ENCODE data around the gene SDK2. TPM values are rescaled to one million over a fixed set of nuclear protein-coding genes. Genes with fewer than 3 reads are reported as not detected.

SDK2 gene
- total and polyA plus RNA-seq, 4 experiments from 2014 or later = 0.49 to 2.9 (median 2.2) TPM; not detected in 1

GRCh38 chr17:73533127-73533526 is 111.1 kb downstream of the SDK2 start:
- Histone ChIP-seq H3K9me3 (ENCODE audit: control insufficient read depth in 1 of 2, low read length in 2 of 2) (no peaks in the 10 kb centered on the region), H3K4me1 (ENCODE audit: insufficient read depth, low read length) (no peaks in the 10 kb centered on the region), H3K27me3 (ENCODE audit: insufficient read depth, low read length) (no peaks in the 10 kb centered on the region), H3K36me3 (ENCODE audit: insufficient read depth, low read length) (no peaks in the 10 kb centered on the region), H3K27ac (ENCODE audit: low read depth, low read length) (no peak overlapping the region), H3K4me3 (ENCODE audit: low read length in 2 of 2) (no peak overlapping the region)
- intact Hi-C loops (cut with micrococcal nuclease) = no loop called here
- DNase-seq = no peak
- ChIA-PET POLR2A (ENCODE audit: partially characterized antibody) (no interaction called here), CTCF (ENCODE audit: partially characterized antibody) (no interaction called here)
- Mint-ChIP-seq H3K36me3 (no peaks in the 10 kb centered on the region), H3K27ac (no peak overlapping the region), H3K4me1 (peaks cover 0 to 4% (median 1%) of the 10 kb centered on the region in 4 donors), H3K4me3 (no peak overlapping the region), H3K27me3 (no peaks in the 10 kb centered on the region), H3K9me3 (no peaks in the 10 kb centered on the region)

DNA sequence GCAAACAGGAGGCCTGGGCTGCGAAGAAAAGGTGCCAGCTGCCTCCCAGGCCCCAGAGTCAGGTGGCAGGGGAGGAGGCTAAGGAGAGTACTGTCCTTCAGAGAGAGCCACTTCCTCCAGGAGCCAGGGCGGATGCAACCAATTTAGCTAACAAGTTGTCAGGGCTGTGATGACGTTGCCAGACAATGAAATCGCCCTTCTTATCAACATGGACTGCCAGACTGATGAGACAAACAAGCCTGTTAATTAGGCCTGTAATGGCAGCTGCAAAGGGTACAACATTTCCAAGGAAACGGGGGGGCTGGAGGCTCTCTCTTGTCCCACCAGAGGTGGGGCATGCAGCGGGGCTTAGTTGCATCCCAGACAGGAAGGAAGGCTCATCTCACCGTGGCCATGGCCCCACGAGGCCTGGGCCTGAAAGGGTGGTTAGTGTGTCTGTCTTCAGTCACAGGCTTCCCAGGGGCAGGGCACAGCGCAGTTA is 111.8 kb downstream of the SDK2 start:
- Histone ChIP-seq H3K4me3 (ENCODE audit: low read length in 2 of 2) (no peak overlapping the region), H3K27me3 (ENCODE audit: insufficient read depth, low read length) (no peaks in the 10 kb centered on the region), H3K36me3 (ENCODE audit: insufficient read depth, low read length) (no peaks in the 10 kb centered on the region), H3K4me1 (ENCODE audit: insufficient read depth, low read length) (no peaks in the 10 kb centered on the region), H3K27ac (ENCODE audit: low read depth, low read length) (no peak overlapping the region), H3K9me3 (ENCODE audit: control insufficient read depth in 1 of 2, low read length in 2 of 2) (no peaks in the 10 kb centered on the region)
- Mint-ChIP-seq H3K36me3 (no peaks in the 10 kb centered on the region), H3K9me3 (no peaks in the 10 kb centered on the region), H3K4me1 (peaks cover 0 to 4% (median under 1%) of the 10 kb centered on the region in 4 donors), H3K27ac (no peak overlapping the region), H3K4me3 (no peak overlapping the region), H3K27me3 (no peaks in the 10 kb centered on the region)
- ChIA-PET POLR2A (ENCODE audit: partially characterized antibody) (no interaction called here), CTCF (ENCODE audit: partially characterized antibody) (no interaction called here)
- intact Hi-C loops (cut with micrococcal nuclease) = no loop called here
- DNase-seq = no peak

GRCh38 chr17:73531158-73531557 is 113.1 kb downstream of the SDK2 start:
- no peaks in the 10 kb centered on the region for H3K9me3 Mint-ChIP-seq

DNA sequence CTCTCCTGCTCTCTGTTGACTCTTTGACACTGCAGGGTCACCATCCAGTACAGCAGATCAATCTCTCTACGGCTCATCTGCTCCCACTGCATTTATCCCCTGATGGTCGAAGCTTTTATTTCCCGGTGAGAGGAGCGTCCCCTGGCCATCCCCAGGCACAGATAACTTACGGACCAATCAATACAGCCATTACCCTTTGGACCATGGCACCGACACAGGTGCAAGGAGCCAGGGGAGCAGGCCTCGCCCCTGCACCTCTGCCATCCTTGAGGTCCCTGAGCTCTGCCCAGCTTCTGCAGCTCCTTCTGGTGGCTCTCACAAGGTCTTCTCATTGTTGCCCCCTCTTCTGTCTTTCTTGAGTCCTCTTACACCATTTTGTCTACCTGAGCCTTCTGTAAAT is 115.6 kb downstream of the SDK2 start:
- Mint-ChIP-seq H3K9me3 (no peaks in the 10 kb centered on the region), H3K4me3 (no peak overlapping the region), H3K27me3 (no peaks in the 10 kb centered on the region), H3K27ac (no peak overlapping the region), H3K4me1 (peaks cover 0 to 1% (median 0%) of the 10 kb centered on the region in 4 donors), H3K36me3 (no peaks in the 10 kb centered on the region)
- H3K4me3 ChIP-seq (ENCODE audit: low read length in 2 of 2) = no peak overlapping the region
- CTCF ChIA-PET (ENCODE audit: partially characterized antibody) = no interaction called here
- H3K27me3 ChIP-seq (ENCODE audit: insufficient read depth, low read length) = no peaks in the 10 kb centered on the region
- H3K27ac ChIP-seq (ENCODE audit: low read depth, low read length) = no peak overlapping the region
- DNase-seq = no peak
- POLR2A ChIA-PET (ENCODE audit: partially characterized antibody) = no interaction called here
- no peaks in the 10 kb centered on the region for H3K4me1 ChIP-seq (ENCODE audit: insufficient read depth, low read length)
- intact Hi-C loops (cut with micrococcal nuclease) = no loop called here
- H3K9me3 ChIP-seq (ENCODE audit: control insufficient read depth in 1 of 2, low read length in 2 of 2) = no peaks in the 10 kb centered on the region
- H3K36me3 ChIP-seq (ENCODE audit: insufficient read depth, low read length) = no peaks in the 10 kb centered on the region

More at GRCh38 chr17:73531158-73531557, 113.1 kb downstream of the SDK2 start:
- Mint-ChIP-seq H3K4me1 (peaks cover 0 to 5% (median under 1%) of the 10 kb centered on the region in 4 donors), H3K27me3 (no peaks in the 10 kb centered on the region), H3K4me3 (no peak overlapping the region), H3K36me3 (no peaks in the 10 kb centered on the region), H3K27ac (no peak overlapping the region)
- H3K4me1 ChIP-seq (ENCODE audit: insufficient read depth, low read length) = no peaks in the 10 kb centered on the region
- CTCF ChIA-PET (ENCODE audit: partially characterized antibody) = interaction anchor here (0.9 kb wide), 1 partner anchor 8 kb away, joined by 3 read pairs; no protein-coding TSS in a partner anchor
- H3K27me3 ChIP-seq (ENCODE audit: insufficient read depth, low read length) = no peaks in the 10 kb centered on the region
- no peak overlapping the region for H3K4me3 ChIP-seq (ENCODE audit: low read length in 2 of 2)
- intact Hi-C loops (cut with micrococcal nuclease) = no loop called here
- no peak for DNase-seq
- POLR2A ChIA-PET (ENCODE audit: partially characterized antibody) = no interaction called here
- H3K9me3 ChIP-seq (ENCODE audit: control insufficient read depth in 1 of 2, low read length in 2 of 2) = no peaks in the 10 kb centered on the region
- no peak overlapping the region for H3K27ac ChIP-seq (ENCODE audit: low read depth, low read length)
- no peaks in the 10 kb centered on the region for H3K36me3 ChIP-seq (ENCODE audit: insufficient read depth, low read length)

DNA sequence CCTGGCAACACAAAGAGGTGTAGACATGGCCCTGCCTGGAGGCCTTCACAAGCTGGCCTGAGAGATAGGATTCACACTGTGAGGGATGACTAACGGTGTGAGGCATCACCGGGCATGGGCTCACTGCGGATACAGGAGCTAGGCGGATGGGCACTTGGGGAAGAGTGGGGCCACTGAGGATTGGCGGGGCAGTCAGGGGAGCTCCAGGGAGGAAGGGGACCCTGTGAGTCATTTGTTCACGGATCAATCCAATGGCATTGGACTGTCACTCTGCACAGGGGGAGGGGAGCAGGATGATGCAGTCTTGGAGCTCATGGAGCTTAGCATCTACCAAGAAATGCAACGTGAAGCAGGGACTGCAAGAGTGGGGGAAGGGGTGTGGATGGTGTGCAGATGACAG is 117.3 kb downstream of the SDK2 start:
- Mint-ChIP-seq H3K4me3 (no peak overlapping the region), H3K9me3 (no peaks in the 10 kb centered on the region), H3K4me1 (peaks cover 0 to 1% (median 0%) of the 10 kb centered on the region in 4 donors), H3K36me3 (no peaks in the 10 kb centered on the region), H3K27me3 (no peaks in the 10 kb centered on the region), H3K27ac (no peak overlapping the region)
- intact Hi-C loops (cut with micrococcal nuclease) = no loop called here
- no peaks in the 10 kb centered on the region for H3K27me3 ChIP-seq (ENCODE audit: insufficient read depth, low read length)
- POLR2A ChIA-PET (ENCODE audit: partially characterized antibody) = no interaction called here
- no peaks in the 10 kb centered on the region for H3K36me3 ChIP-seq (ENCODE audit: insufficient read depth, low read length)
- no peaks in the 10 kb centered on the region for H3K9me3 ChIP-seq (ENCODE audit: control insufficient read depth in 1 of 2, low read length in 2 of 2)
- no peak for DNase-seq
- H3K4me1 ChIP-seq (ENCODE audit: insufficient read depth, low read length) = no peaks in the 10 kb centered on the region
- CTCF ChIA-PET (ENCODE audit: partially characterized antibody) = no interaction called here
- no peak overlapping the region for H3K27ac ChIP-seq (ENCODE audit: low read depth, low read length)
- no peak overlapping the region for H3K4me3 ChIP-seq (ENCODE audit: low read length in 2 of 2)

DNA sequence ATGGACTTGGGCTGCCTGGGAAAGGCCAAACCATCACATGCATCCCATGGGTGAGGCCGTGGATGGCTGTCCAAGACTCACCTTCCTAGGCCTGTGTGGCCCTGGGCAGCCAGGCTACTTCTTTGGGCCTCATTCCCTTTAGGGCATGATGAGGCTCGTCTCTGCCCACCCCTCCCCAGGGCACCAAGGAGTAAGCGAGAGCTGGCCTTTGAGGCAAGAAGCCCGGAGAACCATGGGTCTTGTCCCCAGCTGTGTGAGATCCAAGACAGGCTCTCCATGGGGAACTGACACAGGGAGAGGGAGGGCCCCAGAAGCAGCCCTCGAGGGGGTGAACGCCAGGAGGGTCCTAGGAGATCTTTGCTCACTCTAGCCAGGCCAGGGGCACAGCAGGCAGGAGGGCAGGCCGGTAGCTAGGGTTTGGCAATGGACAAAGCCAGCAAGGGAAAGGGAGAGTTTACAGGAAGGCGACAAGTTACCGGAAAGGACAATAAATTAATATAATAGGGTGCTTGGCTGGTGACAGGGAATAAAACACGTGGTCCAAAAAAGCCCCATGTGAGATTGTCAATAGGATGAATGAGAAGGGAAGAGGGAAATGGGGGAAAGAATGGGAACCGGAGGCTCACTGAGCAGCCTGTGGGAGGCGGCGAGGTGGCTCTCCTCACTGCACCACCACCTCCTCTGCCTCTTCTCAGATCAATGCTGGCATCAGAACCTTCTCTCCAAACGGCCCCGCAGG is 119.1 kb downstream of the SDK2 start:
- no peaks in the 10 kb centered on the region for H3K4me1 ChIP-seq (ENCODE audit: insufficient read depth, low read length)
- Mint-ChIP-seq H3K4me1 (peaks cover 0 to 1% (median 0%) of the 10 kb centered on the region in 4 donors), H3K4me3 (no peak overlapping the region), H3K36me3 (no peaks in the 10 kb centered on the region), H3K27me3 (no peaks in the 10 kb centered on the region), H3K9me3 (no peaks in the 10 kb centered on the region), H3K27ac (no peak overlapping the region)
- CTCF ChIA-PET (ENCODE audit: partially characterized antibody) = no interaction called here
- H3K9me3 ChIP-seq (ENCODE audit: control insufficient read depth in 1 of 2, low read length in 2 of 2) = no peaks in the 10 kb centered on the region
- H3K27ac ChIP-seq (ENCODE audit: low read depth, low read length) = no peak overlapping the region
- H3K27me3 ChIP-seq (ENCODE audit: insufficient read depth, low read length) = no peaks in the 10 kb centered on the region
- DNase-seq = no peak
- no peak overlapping the region for H3K4me3 ChIP-seq (ENCODE audit: low read length in 2 of 2)
- H3K36me3 ChIP-seq (ENCODE audit: insufficient read depth, low read length) = no peaks in the 10 kb centered on the region
- POLR2A ChIA-PET (ENCODE audit: partially characterized antibody) = no interaction called here
- intact Hi-C loops (cut with micrococcal nuclease) = no loop called here

DNA sequence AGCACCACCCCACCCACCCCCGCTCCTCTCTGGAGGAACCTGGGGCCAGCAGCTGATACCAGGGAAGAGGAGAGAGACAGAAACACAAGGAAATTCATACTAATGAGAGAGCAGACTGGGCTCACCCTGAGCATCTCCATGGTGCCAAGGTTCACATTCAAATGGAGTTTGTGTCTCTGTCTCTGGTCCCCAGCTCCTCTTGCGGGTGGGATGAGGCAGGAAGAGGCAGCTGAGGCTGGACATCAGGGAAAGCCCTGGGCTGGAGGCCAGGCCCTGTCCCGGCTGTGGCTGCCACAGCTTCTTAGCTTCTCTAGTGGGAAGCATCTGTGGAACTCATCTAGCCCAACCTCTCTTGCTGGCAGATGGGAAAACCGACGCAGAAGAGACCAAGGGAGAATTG is 121.5 kb downstream of the SDK2 start:
- Mint-ChIP-seq H3K36me3 (no peaks in the 10 kb centered on the region), H3K4me3 (no peak overlapping the region), H3K27ac (no peak overlapping the region), H3K27me3 (no peaks in the 10 kb centered on the region), H3K4me1 (peaks cover 0 to 1% (median 0%) of the 10 kb centered on the region in 4 donors), H3K9me3 (no peaks in the 10 kb centered on the region)
- H3K4me3 ChIP-seq (ENCODE audit: low read length in 2 of 2) = no peak overlapping the region
- no peaks in the 10 kb centered on the region for H3K4me1 ChIP-seq (ENCODE audit: insufficient read depth, low read length)
- no peak for DNase-seq
- H3K27me3 ChIP-seq (ENCODE audit: insufficient read depth, low read length) = no peaks in the 10 kb centered on the region
- ChIA-PET POLR2A (ENCODE audit: partially characterized antibody) (no interaction called here), CTCF (ENCODE audit: partially characterized antibody) (interaction anchor here (1.1 kb wide), 1 partner anchor 9 kb away, joined by 3 read pairs; no protein-coding TSS in a partner anchor)
- intact Hi-C loops (cut with micrococcal nuclease) = no loop called here
- H3K27ac ChIP-seq (ENCODE audit: low read depth, low read length) = no peak overlapping the region
- no peaks in the 10 kb centered on the region for H3K9me3 ChIP-seq (ENCODE audit: control insufficient read depth in 1 of 2, low read length in 2 of 2)
- no peaks in the 10 kb centered on the region for H3K36me3 ChIP-seq (ENCODE audit: insufficient read depth, low read length)
